A673 (cell line): ENCODE measurements around the gene INPP4B. TPM values are rescaled to one million over a fixed set of nuclear protein-coding genes. Genes with fewer than 3 reads are reported as not detected.

Experiments
- BruUV-seq: library from RNA; stranded (reverse); fragments of 400-500 nt; replicated peaks from 2 replicates; lab custom pipeline; 2021; lab: Mats Ljungman, UMichigan
- CTCF ChIA-PET: fragments of 300-600 bp; sonication (Branson Sonifier 250); formaldehyde crosslinking; loops from one replicate; lab custom pipeline; 2022; ENCODE audit warnings: antibody characterized with exemption; lab: Charles Lee
- POLR2A ChIA-PET: fragments of 300-600 bp; sonication (Branson Sonifier 250); formaldehyde crosslinking; loops from one replicate; lab custom pipeline; 2022; ENCODE audit warnings: antibody characterized with exemption; ENCODE audit not compliant: low non-redundant PET; lab: Charles Lee
- DNase-seq: peaks from one replicate; pipeline ENCODE4 v3.0.0-alpha.2; 2015; ENCODE audit warnings: low spot score
- H3K27ac ChIP-seq: fragments of 200-600 bp; sonication (generic); 2 replicates; pipeline ENCODE4 v1.5.1; 2016; ENCODE audit warnings: mixed run types, low read depth, mild to moderate bottlenecking, mixed read lengths, antibody characterized with exemption, low read length; ENCODE audit not compliant: poor library complexity, severe bottlenecking
- H3K27me3 ChIP-seq: fragments of 200-600 bp; sonication (generic); replicated peaks from 2 replicates; pipeline ENCODE4 v1.6.1; 2017; ENCODE audit warnings: mixed run types, low read depth, mild to moderate bottlenecking, mixed read lengths, antibody characterized with exemption, low read length; ENCODE audit not compliant: insufficient read depth, poor library complexity
- H3K36me3 ChIP-seq: fragments of 200-600 bp; sonication (generic); 2 replicates; pipeline ENCODE4 v1.6.1; 2016; ENCODE audit warnings: mixed run types, mild to moderate bottlenecking, mixed read lengths, antibody characterized with exemption, low read length; ENCODE audit not compliant: insufficient read depth, poor library complexity, severe bottlenecking
- H3K4me1 ChIP-seq: fragments of 200-600 bp; sonication (generic); 2 replicates; pipeline ENCODE4 v1.6.1; 2017; ENCODE audit warnings: mixed run types, mild to moderate bottlenecking, mixed read lengths, antibody characterized with exemption, low read length; ENCODE audit not compliant: insufficient read depth, poor library complexity, severe bottlenecking
- H3K4me3 ChIP-seq: fragments of 200-600 bp; sonication (generic); 2 replicates; pipeline ENCODE4 v1.5.1; 2016; ENCODE audit warnings: low read depth, mixed run types, mild to moderate bottlenecking, mixed read lengths, low read length; ENCODE audit not compliant: poor library complexity, severe bottlenecking
- H3K9me3 ChIP-seq: fragments of 200-600 bp; sonication (generic); 2 replicates; pipeline ENCODE4 v1.6.1; 2016; ENCODE audit warnings: mixed run types, low read depth, mild to moderate bottlenecking, mixed read lengths, antibody characterized with exemption, low read length; ENCODE audit not compliant: poor library complexity, severe bottlenecking
- CTCF ChIP-seq: fragments of 300-800, 200-600 bp; sonication (generic); conservative IDR thresholded peaks from 2 replicates; pipeline ENCODE4 v1.5.1; 2017; ENCODE audit warnings: low read depth, mild to moderate bottlenecking, antibody characterized with exemption, low read length, moderate library complexity, mixed read lengths
- EZH2 ChIP-seq: fragments of 200-600 bp; sonication (generic); IDR thresholded peaks from 2 replicates; pipeline ENCODE4 v1.6.1; 2017; ENCODE audit warnings: borderline replicate concordance, low read depth, mild to moderate bottlenecking, mixed read lengths, antibody characterized with exemption, low read length; ENCODE audit not compliant: poor library complexity, severe bottlenecking
- intact Hi-C: fragments of 100-400 bp; cut with micrococcal nuclease; formaldehyde crosslinking; loops from one replicate; pipeline ENCODE4 v1.10.0; 2022; ENCODE audit not compliant: unreplicated experiment
- total RNA-seq: library from RNA; stranded (reverse); gene quantifications from 2 replicates; pipeline ENCODE4 v1.2.3, GENCODE V29; 2021

The INPP4B gene
- total RNA-seq, 1 experiment from 2014 or later: 13.1 TPM

GRCh38 chr4:142824368-142824767, 21.7 kb downstream of the INPP4B start:
- POLR2A ChIA-PET: no interaction called here
- CTCF ChIA-PET: no interaction called here

GRCh38 chr4:142823796-142824195, 22.3 kb downstream of the INPP4B start:
- Histone ChIP-seq H3K27me3 (no peaks in the 10 kb centered on the region), H3K27ac (no peak overlapping the region), H3K4me3 (no peak overlapping the region), H3K9me3 (no peaks in the 10 kb centered on the region), H3K36me3 (no peaks in the 10 kb centered on the region), H3K4me1 (no peaks in the 10 kb centered on the region)
- ChIA-PET CTCF (no interaction called here), POLR2A (no interaction called here)
- BruUV-seq: no TSS peak
- TF ChIP-seq EZH2 (no peak), CTCF (no peak)
- intact Hi-C loops: no loop called here
- no peak for DNase-seq

More at GRCh38 chr4:142824368-142824767, 21.7 kb downstream of the INPP4B start:
- Histone ChIP-seq H3K4me3 (no peak overlapping the region), H3K4me1 (no peaks in the 10 kb centered on the region), H3K27ac (no peak overlapping the region), H3K36me3 (no peaks in the 10 kb centered on the region), H3K9me3 (no peaks in the 10 kb centered on the region), H3K27me3 (no peaks in the 10 kb centered on the region)
- DNase-seq: no peak
- intact Hi-C loops: no loop called here
- TF ChIP-seq CTCF (no peak), EZH2 (no peak)
- no TSS peak for BruUV-seq

- DNase-seq: no peak
These were observed 27.6 kb downstream of the INPP4B start for GRCh38 chr4:142818476-142818875.

More at GRCh38 chr4:142818476-142818875, 27.6 kb downstream of the INPP4B start:
- Histone ChIP-seq H3K9me3 (no peaks in the 10 kb centered on the region), H3K4me1 (no peaks in the 10 kb centered on the region), H3K27me3 (no peaks in the 10 kb centered on the region), H3K27ac (no peak overlapping the region), H3K36me3 (no peaks in the 10 kb centered on the region), H3K4me3 (no peak overlapping the region)
- POLR2A ChIA-PET: no interaction called here
- intact Hi-C loops: no loop called here
- CTCF ChIA-PET: no interaction called here
- BruUV-seq: no TSS peak
- TF ChIP-seq EZH2 (no peak), CTCF (no peak)
